Esophagus squamous epithelium (tissue), 5 donors: ENCODE measurements around the gene AFDN. TPM values are rescaled to one million over a fixed set of nuclear protein-coding genes. Genes with fewer than 3 reads are reported as not detected.

Experiments used
- DNase-seq: peaks from one replicate; lab custom pipeline; 2025; lab: John Stamatoyannopoulos, UW
- H3K27ac ChIP-seq, 4 donors: fragments of 200-600 bp; sonication (generic); one replicate each; pipeline ENCODE4 v1.5.1; 2016 to 2019; ENCODE audit warnings: mild to moderate bottlenecking in 1 of 4
- H3K27me3 ChIP-seq, 4 donors: fragments of 200-600 bp; sonication (generic); 1 replicate in 3 of 4; 2 replicates in 1 of 4; pipeline versions ENCODE4 v1.5.1 to v1.6.0; 2017 to 2021; ENCODE audit warnings: antibody characterized with exemption in 1 of 4
- H3K36me3 ChIP-seq, 3 donors: fragments of 200-600 bp; sonication (generic); one replicate each; pipeline ENCODE4 v1.5.1; 2016 to 2019
- H3K4me1 ChIP-seq, 3 donors: fragments of 200-600 bp; sonication (generic); one replicate each; pipeline ENCODE4 v1.5.1; 2017 to 2019
- H3K4me3 ChIP-seq, 4 donors: fragments of 200-600 bp; sonication (generic); 1 replicate in 3 of 4; 2 replicates in 1 of 4; pipeline ENCODE4 v1.5.1; 2016 to 2019; ENCODE audit warnings: mild to moderate bottlenecking in 2 of 4, moderate library complexity in 1 of 4
- H3K9me3 ChIP-seq, 3 donors: fragments of 200-600 bp; sonication (generic); one replicate each; pipeline ENCODE4 v1.5.1; 2016 to 2019
- POLR2A ChIP-seq, 4 donors: fragments of 450-650 bp; IDR thresholded peaks; one replicate each; pipeline ENCODE4 v1.6.1; 2017; ENCODE audit warnings: antibody characterized with exemption in 4 of 4, mild to moderate bottlenecking in 4 of 4, moderate library complexity in 3 of 4
- WGBS, 2 donors: methylation state at CpG; one replicate each; pipeline ENCODE4 v1.1.5; 2018; 5-methylcytosine and 5-hydroxymethylcytosine counted together
- intact Hi-C: fragments of 100-400 bp; cut with DNase I; formaldehyde crosslinking; loops from one replicate; pipeline ENCODE4 v1.15.0; 2022
- total RNA-seq, 4 donors: library from RNA; depleted of rRNA; stranded (reverse); fragments of >200 nt; gene quantifications; one replicate each; pipeline ENCODE4 v1.1.0, GENCODE V29; 2016
- TF ChIP-seq, protein P1 (sequence below), 6 experiments: fragments of 450-650 bp in 4 of 6; fragments of 200-600 bp in 2 of 6; sonication (generic) in 2 of 6; IDR thresholded peaks; one replicate each; pipeline ENCODE4 v1.5.1; 2016 to 2019; ENCODE audit warnings: antibody characterized with exemption in 6 of 6, mild to moderate bottlenecking in 4 of 6, moderate library complexity in 4 of 6
- donor health status: DM: yes; HTN: yes; CAD: no.

The AFDN gene
- total RNA-seq, 4 donors from 2014 or later: 93.8 to 250 (median 204) TPM

DNA sequence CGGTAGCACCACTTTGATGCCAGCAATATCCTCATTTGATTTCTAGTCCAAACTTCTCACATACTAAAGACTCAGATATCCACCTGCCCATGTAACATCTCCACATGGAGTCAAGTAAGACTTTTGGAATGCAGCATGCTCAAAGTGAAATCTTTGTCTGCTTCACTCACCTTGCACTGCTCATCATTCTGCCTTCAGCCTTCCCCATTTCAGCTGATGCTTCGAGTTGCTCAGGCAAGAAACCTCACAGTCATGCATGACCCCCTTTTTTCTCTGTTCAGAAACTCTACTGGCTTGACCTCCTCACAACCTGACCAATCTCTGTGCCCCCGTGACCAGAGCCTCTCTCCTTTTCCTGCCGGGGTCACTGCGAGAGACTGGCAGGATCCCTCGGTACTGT, 129.8 kb downstream of the AFDN start:
- no peak overlapping the region for H3K27ac ChIP-seq

DNA sequence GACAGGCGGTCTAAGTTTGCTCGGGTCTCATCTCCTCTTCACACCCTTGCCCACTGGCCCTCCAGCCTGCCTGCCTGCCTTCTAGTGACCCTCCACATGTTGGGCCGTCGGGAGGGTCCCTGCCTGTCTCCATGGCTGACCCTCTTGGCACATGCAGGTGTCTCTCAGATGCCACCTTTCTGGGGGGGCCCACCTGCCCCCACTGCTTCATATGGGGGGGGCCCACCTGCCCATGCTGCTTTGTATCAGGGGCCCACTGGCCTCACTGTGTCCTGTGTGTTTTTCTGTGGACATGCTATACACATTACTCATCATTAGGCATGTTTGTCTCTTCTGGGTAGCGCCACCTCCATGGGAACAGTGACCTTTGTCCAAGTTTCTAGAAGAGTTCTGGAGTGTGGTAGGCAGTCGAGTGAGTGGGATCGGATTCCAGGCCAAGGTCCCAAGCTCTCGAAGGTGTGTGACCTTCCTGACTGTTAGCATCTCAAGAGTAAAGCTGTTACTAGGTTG, 130.3 kb downstream of the AFDN start:
- H3K4me1 ChIP-seq: no peaks in the 10 kb centered on the region
- no peak for DNase-seq
- no peak overlapping the region for H3K27ac ChIP-seq
- H3K27me3 ChIP-seq: no peaks in the 10 kb centered on the region
- no peaks in the 10 kb centered on the region for H3K9me3 ChIP-seq
- intact Hi-C loops: no loop called here
- H3K4me3 ChIP-seq: no peak overlapping the region
- WGBS, 2 donors: 92 to 93% methylated on average over 7 of the region's 8 CpGs
- peaks cover 0 to 69% (median 3%) of the 10 kb centered on the region in 3 donors for H3K36me3 ChIP-seq
- TF ChIP-seq, protein P1, sequence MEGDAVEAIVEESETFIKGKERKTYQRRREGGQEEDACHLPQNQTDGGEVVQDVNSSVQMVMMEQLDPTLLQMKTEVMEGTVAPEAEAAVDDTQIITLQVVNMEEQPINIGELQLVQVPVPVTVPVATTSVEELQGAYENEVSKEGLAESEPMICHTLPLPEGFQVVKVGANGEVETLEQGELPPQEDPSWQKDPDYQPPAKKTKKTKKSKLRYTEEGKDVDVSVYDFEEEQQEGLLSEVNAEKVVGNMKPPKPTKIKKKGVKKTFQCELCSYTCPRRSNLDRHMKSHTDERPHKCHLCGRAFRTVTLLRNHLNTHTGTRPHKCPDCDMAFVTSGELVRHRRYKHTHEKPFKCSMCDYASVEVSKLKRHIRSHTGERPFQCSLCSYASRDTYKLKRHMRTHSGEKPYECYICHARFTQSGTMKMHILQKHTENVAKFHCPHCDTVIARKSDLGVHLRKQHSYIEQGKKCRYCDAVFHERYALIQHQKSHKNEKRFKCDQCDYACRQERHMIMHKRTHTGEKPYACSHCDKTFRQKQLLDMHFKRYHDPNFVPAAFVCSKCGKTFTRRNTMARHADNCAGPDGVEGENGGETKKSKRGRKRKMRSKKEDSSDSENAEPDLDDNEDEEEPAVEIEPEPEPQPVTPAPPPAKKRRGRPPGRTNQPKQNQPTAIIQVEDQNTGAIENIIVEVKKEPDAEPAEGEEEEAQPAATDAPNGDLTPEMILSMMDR (IDR thresholded peaks at IDR 0.05): no peak
- TF ChIP-seq POLR2A (IDR thresholded peaks at IDR 0.05): no peak

More for the DNA sequence above, 129.8 kb downstream of the AFDN start:
- Histone ChIP-seq H3K4me3 (no peak overlapping the region), H3K36me3 (peaks cover 3 to 69% (median 5%) of the 10 kb centered on the region in 3 donors), H3K4me1 (no peaks in the 10 kb centered on the region), H3K27me3 (no peaks in the 10 kb centered on the region), H3K9me3 (no peaks in the 10 kb centered on the region)
- no peak for DNase-seq
- TF ChIP-seq POLR2A (IDR thresholded peaks at IDR 0.05): no peak
- TF ChIP-seq, protein P1 (IDR thresholded peaks at IDR 0.05): no peak
- intact Hi-C loops: no loop called here
- WGBS, 2 donors: 96 to 100% methylated on average over 6 of the region's 6 CpGs

DNA sequence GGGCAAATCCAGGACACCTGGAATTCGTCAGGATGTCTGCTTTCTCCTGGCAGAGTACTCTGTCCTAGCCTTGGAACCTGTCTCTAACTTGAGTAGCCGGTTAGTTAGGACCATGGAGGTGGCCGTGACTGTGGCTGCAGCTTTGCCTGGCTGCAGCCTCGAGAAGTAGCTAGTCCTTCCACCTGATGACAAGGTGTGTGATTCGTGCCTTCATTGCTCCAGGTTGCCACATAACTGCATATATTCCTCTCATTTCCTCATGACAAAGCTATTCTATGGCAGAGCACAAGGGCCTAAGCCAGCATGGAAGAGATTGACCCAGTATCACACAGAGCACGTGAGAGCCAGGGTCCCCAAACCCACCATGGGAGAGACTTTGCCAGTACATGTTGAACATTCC, 130.9 kb downstream of the AFDN start:
- H3K36me3 ChIP-seq: peaks cover 0 to 69% (median 7%) of the 10 kb centered on the region in 3 donors
- WGBS, 2 donors: 78 to 97% methylated on average over 3 to 5 of the region's 6 CpGs
- no peak for DNase-seq
- no peaks in the 10 kb centered on the region for H3K4me1 ChIP-seq
- no peaks in the 10 kb centered on the region for H3K27me3 ChIP-seq
- no peak overlapping the region for H3K27ac ChIP-seq
- intact Hi-C loops: no loop called here
- no peak for TF ChIP-seq POLR2A (IDR thresholded peaks at IDR 0.05)
- TF ChIP-seq, protein P1 (IDR thresholded peaks at IDR 0.05): no peak
- no peaks in the 10 kb centered on the region for H3K9me3 ChIP-seq
- H3K4me3 ChIP-seq: no peak overlapping the region

DNA sequence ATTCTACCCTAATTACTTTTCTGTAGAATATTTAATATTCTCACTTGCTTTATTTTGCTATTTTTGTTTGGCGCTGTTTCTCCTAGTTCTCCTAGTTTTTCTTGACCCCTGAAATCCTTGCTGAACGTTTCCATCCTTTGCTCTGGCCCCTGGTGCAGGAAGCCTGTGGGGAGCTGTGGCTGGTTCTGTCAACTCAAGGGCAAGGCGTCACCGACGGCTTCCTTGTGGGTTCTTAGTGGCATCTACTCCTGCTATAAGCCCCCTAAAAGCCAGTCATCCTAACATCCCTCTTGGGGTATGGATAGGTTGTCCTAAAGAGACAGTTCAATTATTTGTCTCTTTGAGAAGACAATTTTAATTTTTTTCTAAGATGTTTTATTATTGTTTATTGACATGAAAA, 133.9 kb downstream of the AFDN start:
- Histone ChIP-seq H3K4me1 (no peaks in the 10 kb centered on the region), H3K27ac (no peak overlapping the region), H3K4me3 (no peak overlapping the region), H3K9me3 (no peaks in the 10 kb centered on the region), H3K36me3 (peaks cover 0 to 77% (median 7%) of the 10 kb centered on the region in 3 donors), H3K27me3 (no peaks in the 10 kb centered on the region)
- 76 to 85% methylated on average over 5 of the region's 5 CpGs for WGBS, 2 donors
- TF ChIP-seq, protein P1 (IDR thresholded peaks at IDR 0.05): no peak
- no peak for TF ChIP-seq POLR2A (IDR thresholded peaks at IDR 0.05)
- no peak for DNase-seq
- intact Hi-C loops: no loop called here

DNA sequence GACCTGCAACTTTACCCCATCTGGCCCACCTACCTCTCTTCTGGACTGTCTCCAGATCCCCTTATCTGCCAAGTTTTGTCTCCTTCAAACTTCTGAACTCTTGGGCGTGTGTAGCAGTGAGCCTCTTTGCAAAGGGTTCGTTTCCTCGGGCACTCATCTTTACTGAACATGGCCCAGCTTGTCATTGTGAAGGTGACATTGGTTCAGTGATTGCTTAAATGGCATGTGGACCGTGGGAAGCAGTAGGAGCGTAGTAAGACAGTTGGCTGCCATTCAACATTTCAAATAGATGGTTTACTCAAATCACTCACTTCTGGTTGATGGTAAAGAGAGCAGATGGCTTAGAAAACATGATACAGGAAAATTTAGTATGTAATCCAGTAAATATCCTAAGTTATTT, 136.0 kb downstream of the AFDN start:
- intact Hi-C loops: no loop called here
- H3K9me3 ChIP-seq: no peaks in the 10 kb centered on the region
- H3K36me3 ChIP-seq: peaks cover 0 to 78% (median 23%) of the 10 kb centered on the region in 3 donors
- WGBS, 2 donors: 62 to 72% methylated on average over 4 to 5 of the region's 5 CpGs
- H3K4me1 ChIP-seq: no peaks in the 10 kb centered on the region
- DNase-seq: no peak
- H3K27me3 ChIP-seq: no peaks in the 10 kb centered on the region
- H3K4me3 ChIP-seq: no peak overlapping the region
- no peak overlapping the region for H3K27ac ChIP-seq
- TF ChIP-seq POLR2A (IDR thresholded peaks at IDR 0.05): no peak
- TF ChIP-seq, protein P1 (IDR thresholded peaks at IDR 0.05): no peak
